MM.1S (cell line): ENCODE measurements around the gene SLC2A11.

Experiments
- CTCF ChIP-seq: fragments of 300-600 bp; sonication (generic); IDR thresholded peaks from 2 replicates; pipeline ENCODE4 v1.5.1; 2016; ENCODE audit warnings: antibody characterized with exemption, low read length, mixed read lengths
- EZH2 ChIP-seq: fragments of 300-600 bp; sonication (generic); optimal IDR thresholded peaks from 2 replicates; pipeline ENCODE3; 2017; ENCODE audit warnings: low read depth, mild to moderate bottlenecking, antibody characterized with exemption, low read length, mixed read lengths

DNA sequence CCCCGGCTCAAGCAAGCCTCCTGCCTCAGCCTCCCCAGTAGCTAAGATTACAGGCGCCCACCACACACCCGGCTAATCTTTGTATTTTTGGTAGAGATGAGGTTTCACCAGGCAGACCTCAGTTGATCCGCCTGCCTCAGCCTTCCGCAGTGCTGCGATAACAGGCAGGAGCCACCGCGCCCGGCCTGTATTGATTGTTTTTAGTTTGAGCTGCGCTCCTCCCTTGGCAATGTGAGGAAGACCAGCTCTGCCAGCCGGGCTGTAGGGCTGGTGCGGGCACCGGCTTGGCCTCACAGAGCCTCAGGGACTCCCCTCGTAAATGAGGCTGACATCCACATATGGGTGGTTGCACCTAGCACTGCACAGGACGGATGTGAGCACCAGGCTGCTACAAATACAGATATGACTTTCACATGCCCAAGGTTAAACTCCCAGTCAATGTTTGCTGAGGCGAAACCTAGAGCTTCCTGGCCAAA lies 7.5 kb upstream of the SLC2A11 start:
- TF ChIP-seq CTCF = no peak
- no peak for TF ChIP-seq EZH2
